Activated naive CD4-positive, alpha-beta T cell treated with anti-CD3 and anti-CD28 coated beads for 36 hours (primary cell): ENCODE data around the gene SNX24. TPM values are rescaled to one million over a fixed set of nuclear protein-coding genes. Genes with fewer than 3 reads are reported as not detected.

ENCODE experiments used
- CTCF ChIA-PET: fragments of 350-600 bp; sonication (Branson Sonifier 250); formaldehyde crosslinking; loops from one replicate; lab custom pipeline; 2021; ENCODE audit warnings: antibody characterized with exemption; lab: Charles Lee
- DNase-seq: peaks from one replicate; pipeline ENCODE4 v3.0.0-alpha.2; 2020
- H3K27ac Mint-ChIP-seq: one replicate; pipeline ENCODE4 v1.8.0; 2021; ENCODE audit warnings: mild to moderate bottlenecking, mixed read lengths
- H3K27me3 Mint-ChIP-seq: one replicate; pipeline ENCODE4 v1.8.0; 2021; ENCODE audit warnings: low read depth, mixed read lengths
- H3K36me3 Mint-ChIP-seq: one replicate; pipeline ENCODE4 v1.8.0; 2021; ENCODE audit warnings: low read depth, mixed read lengths
- H3K4me1 Mint-ChIP-seq: one replicate; pipeline ENCODE4 v1.8.0; 2021; ENCODE audit warnings: low read depth, mixed read lengths
- H3K4me3 Mint-ChIP-seq: one replicate; pipeline ENCODE4 v1.8.0; 2021; ENCODE audit warnings: mild to moderate bottlenecking, moderate library complexity, mixed read lengths
- H3K9me3 Mint-ChIP-seq: one replicate; pipeline ENCODE4 v1.8.0; 2021; ENCODE audit warnings: mixed read lengths
- intact Hi-C: fragments of 100-400 bp; cut with micrococcal nuclease; formaldehyde crosslinking; loops from one replicate; pipeline ENCODE4 v1.15.1; 2023
- total RNA-seq, 2 experiments: library from RNA; stranded (reverse); gene quantifications; one replicate each; pipeline ENCODE4 v1.2.3, GENCODE V29; 2021

The SNX24 gene
- total RNA-seq, 2 experiments from 2014 or later = 2.2 to 2.3 TPM

DNA sequence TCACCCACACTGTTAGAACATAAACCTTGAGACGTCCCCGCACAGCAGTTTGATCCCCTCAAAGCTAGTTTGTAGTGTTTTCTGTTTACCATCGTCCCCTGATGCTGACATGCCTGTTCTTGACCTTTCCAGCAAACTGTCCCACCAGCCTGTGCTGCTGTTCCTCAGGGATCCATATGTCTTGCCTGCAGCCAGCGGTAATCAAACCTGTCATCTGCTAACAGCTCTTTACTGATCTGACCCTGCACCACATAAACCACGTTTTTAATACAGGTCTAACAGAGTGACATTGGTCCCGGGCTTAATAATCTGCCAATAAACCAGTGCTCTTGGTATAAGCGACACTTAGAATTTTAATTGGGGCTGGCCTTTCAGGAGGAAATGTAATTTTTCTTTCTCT lies 156.4 kb downstream of the SNX24 start:
- no peak for DNase-seq
- Mint-ChIP-seq H3K9me3 (no peaks in the 10 kb centered on the region), H3K27me3 (no peaks in the 10 kb centered on the region), H3K36me3 (no peaks in the 10 kb centered on the region), H3K4me3 (no peak overlapping the region), H3K4me1 (no peaks in the 10 kb centered on the region), H3K27ac (no peak overlapping the region)
- CTCF ChIA-PET = no interaction called here
- intact Hi-C loops = loop anchor here (2.0 kb wide), 1 partner anchor 487 kb away; no protein-coding TSS in a partner anchor

DNA sequence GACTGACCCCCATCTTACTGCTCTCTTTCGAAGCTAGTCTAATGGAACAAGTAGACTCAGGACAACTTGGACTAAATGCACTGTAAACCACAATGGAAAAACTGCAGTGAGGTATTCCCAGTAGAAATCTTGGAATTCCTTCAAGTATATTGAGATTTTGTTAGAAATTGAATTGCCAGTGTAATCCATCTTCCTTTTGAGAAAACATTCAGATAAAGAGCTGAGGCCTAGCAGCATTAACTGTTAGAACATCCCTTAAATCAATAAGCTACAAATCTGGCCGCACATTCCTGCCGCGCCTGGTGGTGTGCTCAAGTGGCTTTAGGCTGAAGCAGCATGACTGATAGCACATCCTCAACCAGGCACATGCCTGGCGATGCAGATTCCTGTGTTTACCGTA lies 161.8 kb downstream of the SNX24 start:
- Mint-ChIP-seq H3K4me3 (no peak overlapping the region), H3K36me3 (no peaks in the 10 kb centered on the region), H3K4me1 (no peaks in the 10 kb centered on the region), H3K27me3 (no peaks in the 10 kb centered on the region), H3K9me3 (no peaks in the 10 kb centered on the region), H3K27ac (no peak overlapping the region)
- DNase-seq = no peak
- intact Hi-C loops = no loop called here
- CTCF ChIA-PET = interaction anchor here (0.5 kb wide), 1 partner anchor 748 kb away, joined by 4 read pairs; no protein-coding TSS in a partner anchor

DNA sequence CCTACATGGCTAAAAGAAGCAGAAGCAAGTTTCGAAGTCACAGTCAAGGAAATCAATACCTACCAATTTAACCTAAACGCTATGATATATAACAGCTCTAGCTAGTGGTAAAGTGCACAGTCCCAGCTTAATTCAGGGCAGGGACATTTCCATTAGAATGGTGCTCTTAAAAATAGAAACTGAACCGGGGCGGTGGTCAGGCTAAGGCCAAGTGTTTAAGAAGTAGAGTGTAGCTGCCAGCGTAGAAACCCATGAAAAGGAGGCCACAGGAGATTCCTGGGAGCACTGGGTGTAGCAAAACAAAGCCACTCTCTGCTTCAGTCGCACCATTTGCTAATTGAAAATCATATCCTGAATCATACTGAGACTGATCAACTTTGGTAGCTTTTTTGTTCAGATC lies 162.3 kb downstream of the SNX24 start:
- H3K4me1 Mint-ChIP-seq = no peaks in the 10 kb centered on the region
- CTCF ChIA-PET = interaction anchor here (0.8 kb wide), 1 partner anchor 75 kb away, joined by 6 read pairs; no protein-coding TSS in a partner anchor

DNA sequence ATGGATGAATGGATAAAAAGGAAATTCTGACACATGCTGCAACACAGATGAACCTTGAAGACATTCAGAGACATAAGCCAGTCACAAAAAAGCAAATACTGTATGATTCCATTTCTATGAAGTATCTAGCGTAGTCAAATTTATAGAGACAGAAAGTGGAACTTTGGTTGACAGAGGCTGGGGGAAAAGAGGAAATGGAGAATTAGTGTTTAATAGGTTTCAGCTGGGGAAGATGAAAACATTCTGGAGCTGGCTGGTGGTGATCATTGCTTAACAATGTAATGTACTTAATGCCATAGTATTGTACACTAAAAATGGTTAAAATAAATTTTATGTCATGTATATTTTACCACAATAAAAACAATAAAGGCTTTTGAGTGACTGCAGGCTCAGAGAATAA lies 166.9 kb downstream of the SNX24 start:
- no peaks in the 10 kb centered on the region for H3K4me1 Mint-ChIP-seq
- no peaks in the 10 kb centered on the region for H3K9me3 Mint-ChIP-seq
- intact Hi-C loops = no loop called here
- no peak overlapping the region for H3K4me3 Mint-ChIP-seq
- no peaks in the 10 kb centered on the region for H3K27me3 Mint-ChIP-seq
- no peaks in the 10 kb centered on the region for H3K36me3 Mint-ChIP-seq
- no peak overlapping the region for H3K27ac Mint-ChIP-seq
- DNase-seq = no peak
- CTCF ChIA-PET = no interaction called here

More for the DNA sequence above, 162.3 kb downstream of the SNX24 start:
- H3K9me3 Mint-ChIP-seq = no peaks in the 10 kb centered on the region
- no peaks in the 10 kb centered on the region for H3K27me3 Mint-ChIP-seq
- no peaks in the 10 kb centered on the region for H3K36me3 Mint-ChIP-seq
- H3K4me3 Mint-ChIP-seq = no peak overlapping the region
- no peak overlapping the region for H3K27ac Mint-ChIP-seq
- intact Hi-C loops = no loop called here
- DNase-seq = no peak

DNA sequence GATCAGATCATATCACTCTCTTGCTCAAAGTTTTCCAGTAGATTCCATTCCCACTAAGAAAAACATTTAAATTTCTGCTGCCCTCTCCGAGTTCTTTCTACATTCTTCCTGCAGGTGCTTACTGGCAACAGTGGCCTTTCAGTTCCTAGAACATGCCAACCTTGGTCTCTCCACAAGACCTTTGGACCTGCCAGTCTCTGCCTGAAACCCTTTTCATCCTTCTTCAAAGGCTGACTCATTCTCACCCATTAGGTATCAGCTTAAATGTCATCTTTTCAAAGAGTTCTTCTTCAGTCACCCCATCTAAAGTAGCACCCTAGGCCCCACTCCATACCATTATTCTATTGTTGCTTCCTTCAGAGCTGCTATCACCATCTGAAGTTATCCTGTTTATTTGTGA lies 169.3 kb downstream of the SNX24 start:
- Mint-ChIP-seq H3K36me3 (no peaks in the 10 kb centered on the region), H3K9me3 (no peaks in the 10 kb centered on the region), H3K27me3 (no peaks in the 10 kb centered on the region), H3K27ac (no peak overlapping the region), H3K4me3 (no peak overlapping the region), H3K4me1 (no peaks in the 10 kb centered on the region)
- CTCF ChIA-PET = interaction anchor here (0.6 kb wide), 1 partner anchor 607 kb away, joined by 3 read pairs; no protein-coding TSS in a partner anchor
- DNase-seq = no peak
- intact Hi-C loops = no loop called here

DNA sequence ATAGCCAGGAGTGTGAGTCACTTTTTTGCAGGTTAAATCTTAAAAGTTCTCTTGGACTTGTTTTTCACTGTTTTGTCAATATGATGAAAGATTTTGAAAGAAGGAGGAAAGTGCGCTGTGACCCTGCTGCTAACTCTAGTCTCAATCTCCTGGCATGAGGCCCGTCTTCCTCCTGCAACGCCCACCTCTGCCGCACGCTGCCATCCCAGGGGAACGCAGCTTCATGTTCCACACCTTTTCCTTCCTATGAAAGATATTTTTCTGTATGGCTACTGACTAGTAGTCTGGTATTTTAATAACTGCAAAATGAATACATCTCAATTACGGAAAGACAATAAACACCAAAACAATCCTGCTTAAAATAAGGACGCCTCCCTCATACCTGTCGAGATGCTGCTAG lies 182.8 kb downstream of the SNX24 start:
- Mint-ChIP-seq H3K4me1 (no peaks in the 10 kb centered on the region), H3K9me3 (no peaks in the 10 kb centered on the region), H3K27ac (no peak overlapping the region), H3K36me3 (no peaks in the 10 kb centered on the region), H3K4me3 (no peak overlapping the region), H3K27me3 (peaks cover 16% of the 10 kb centered on the region)
- CTCF ChIA-PET = no interaction called here
- intact Hi-C loops = no loop called here
- no peak for DNase-seq

DNA sequence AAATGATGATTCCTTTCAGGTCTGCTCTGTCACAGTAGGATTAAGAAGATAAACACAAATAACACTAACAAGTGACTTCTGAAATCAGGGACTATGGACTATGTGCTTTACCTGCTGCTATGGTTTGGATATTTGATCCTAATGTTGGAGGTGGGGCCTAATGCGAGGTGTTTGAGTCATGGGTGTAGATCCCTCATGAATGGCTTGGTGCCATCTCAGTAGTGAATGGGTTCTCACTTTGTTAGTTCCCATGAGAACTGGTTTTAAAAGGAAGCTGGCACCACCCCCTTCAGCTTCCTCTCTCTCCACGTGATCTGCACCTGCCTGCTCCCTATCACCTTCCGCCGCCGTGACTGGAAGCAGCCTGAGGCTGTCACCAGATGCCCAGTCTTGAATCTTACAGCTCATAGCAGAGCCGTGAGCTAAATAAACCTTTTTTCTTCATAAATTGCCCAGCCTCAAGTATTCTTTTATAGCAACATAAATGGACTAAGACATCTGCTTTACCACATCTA lies 187.8 kb downstream of the SNX24 start:
- peaks cover 50% of the 10 kb centered on the region for H3K27me3 Mint-ChIP-seq
- intact Hi-C loops = loop anchor here (10.0 kb wide), 1 partner anchor 572 kb away; no protein-coding TSS in a partner anchor
- H3K4me1 Mint-ChIP-seq = peaks cover 7% of the 10 kb centered on the region
- H3K4me3 Mint-ChIP-seq = no peak overlapping the region
- no peaks in the 10 kb centered on the region for H3K36me3 Mint-ChIP-seq
- H3K9me3 Mint-ChIP-seq = no peaks in the 10 kb centered on the region
- no peak for DNase-seq
- CTCF ChIA-PET = interaction anchor here (0.6 to 0.7 kb wide), 2 partner anchors 154 to 334 kb away, joined by 3 read pairs; no protein-coding TSS in a partner anchor
- H3K27ac Mint-ChIP-seq = no peak overlapping the region

DNA sequence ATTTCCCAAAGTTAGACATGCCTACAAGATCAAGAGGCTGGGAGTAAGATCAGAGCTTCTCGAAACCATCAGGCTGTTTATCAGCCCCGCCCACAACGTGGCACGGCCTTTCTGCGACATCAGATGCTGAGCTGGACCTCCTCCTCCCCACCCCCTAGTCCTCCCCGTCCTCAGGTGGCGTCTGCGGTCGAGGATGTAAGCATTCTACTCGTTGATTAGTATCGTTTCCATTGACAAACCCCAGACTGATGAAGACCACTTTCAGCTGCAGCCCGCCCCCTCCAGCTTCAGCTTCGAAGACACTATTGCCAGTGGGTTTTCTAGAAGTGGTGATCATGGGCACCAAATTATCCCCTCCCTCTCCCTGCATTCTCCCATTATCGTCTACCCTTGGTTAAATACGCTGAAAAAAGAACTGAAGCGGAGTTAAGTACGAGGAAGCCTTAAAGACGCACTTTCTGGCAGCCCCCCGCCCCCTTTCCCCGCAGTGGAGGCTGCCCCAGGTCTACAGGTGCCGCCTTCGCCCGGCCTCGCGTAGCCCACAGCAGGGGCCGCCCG lies 190.0 kb downstream of the SNX24 start:
- H3K27ac Mint-ChIP-seq = no peak overlapping the region
- CTCF ChIA-PET = interaction anchor here (1.1 kb wide), 1 partner anchor 10 kb away, joined by 5 read pairs; no protein-coding TSS in a partner anchor
- no peaks in the 10 kb centered on the region for H3K9me3 Mint-ChIP-seq
- no peaks in the 10 kb centered on the region for H3K36me3 Mint-ChIP-seq
- peaks cover 7% of the 10 kb centered on the region for H3K4me1 Mint-ChIP-seq
- peaks cover 57% of the 10 kb centered on the region for H3K27me3 Mint-ChIP-seq
- H3K4me3 Mint-ChIP-seq = peak overlapping the region; percentile 56
- DNase-seq = peak; percentile 26
- intact Hi-C loops = loop anchor here (5.0 to 10.0 kb wide), 2 partner anchors 512 to 569 kb away; no protein-coding TSS in a partner anchor

DNA sequence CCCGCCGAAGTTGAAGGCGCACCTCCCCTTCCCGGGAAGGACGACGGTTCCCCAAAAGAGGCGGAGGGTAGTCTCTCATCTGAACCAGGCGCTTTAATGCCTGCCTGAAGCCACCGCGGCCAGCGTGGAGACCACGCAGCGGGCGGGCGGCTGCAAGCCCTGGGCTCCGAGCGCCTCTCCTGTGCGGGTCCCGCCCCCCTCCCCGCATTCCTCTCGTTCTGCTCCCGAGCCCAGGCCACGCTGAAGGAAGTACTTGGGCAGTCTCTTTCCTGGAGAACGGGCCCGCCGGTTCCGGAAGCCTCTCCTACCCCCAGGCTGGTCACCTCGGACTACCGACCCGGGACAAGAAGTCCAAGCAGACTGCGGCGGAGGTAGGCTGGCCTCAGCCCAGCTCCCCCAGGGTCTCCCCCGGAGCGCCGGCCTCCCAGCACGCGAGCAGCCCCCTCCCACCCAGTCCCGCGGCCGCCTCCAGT lies 190.5 kb downstream of the SNX24 start:
- CTCF ChIA-PET = no interaction called here
- no peaks in the 10 kb centered on the region for H3K36me3 Mint-ChIP-seq
- peaks cover 57% of the 10 kb centered on the region for H3K27me3 Mint-ChIP-seq
- DNase-seq = no peak
- H3K4me1 Mint-ChIP-seq = peaks cover 7% of the 10 kb centered on the region
- intact Hi-C loops = loop anchor here (2.0 to 10.0 kb wide), 3 partner anchors 57 to 569 kb away; no protein-coding TSS in a partner anchor
- H3K27ac Mint-ChIP-seq = no peak overlapping the region
- no peaks in the 10 kb centered on the region for H3K9me3 Mint-ChIP-seq
- peak overlapping the region; percentile 56 for H3K4me3 Mint-ChIP-seq

DNA sequence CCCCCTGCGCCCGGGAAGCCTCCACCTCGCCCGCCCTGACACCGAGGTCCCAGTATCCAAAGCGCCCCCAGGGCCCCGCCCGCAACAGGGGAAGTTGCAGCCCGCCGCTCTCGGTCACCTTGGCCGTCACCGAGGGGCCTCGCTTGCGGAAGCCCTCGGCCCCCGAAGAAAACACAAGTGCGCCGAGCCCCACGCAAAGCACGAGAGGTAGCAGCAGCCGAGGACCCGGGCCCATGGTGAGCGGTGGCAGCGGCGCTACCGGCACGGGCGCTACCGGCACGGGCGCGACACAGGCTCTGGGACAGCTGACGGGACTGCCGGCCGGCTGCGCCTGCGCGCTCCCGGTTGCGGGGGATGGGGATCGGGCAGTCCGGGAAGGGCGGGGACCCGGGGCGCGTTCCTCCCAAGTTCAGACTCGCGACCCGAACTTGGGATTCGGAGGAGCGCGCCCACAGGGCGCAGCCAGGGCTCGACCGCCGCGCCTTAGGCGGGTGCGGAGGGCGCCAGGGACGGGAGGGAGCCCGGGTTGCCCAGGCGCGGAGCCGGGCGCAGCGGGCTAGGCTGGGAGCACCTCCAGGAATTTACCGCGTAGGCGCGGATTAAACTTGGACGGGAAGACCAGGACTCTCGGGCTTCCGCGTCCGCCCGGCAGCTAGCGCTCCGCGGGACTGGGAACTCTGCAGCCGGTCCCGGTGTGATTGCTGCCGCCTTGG lies 191.1 kb downstream of the SNX24 start, which contains the start of gene PPIC:
PPIC (minus strand) TSS at position 335 of the 713 bp plus-strand sequence; CDS start at position 235, 100 bp downstream.
- CTCF ChIA-PET = no interaction called here
- DNase-seq = peak; percentile 24
- Mint-ChIP-seq H3K27me3 (peaks cover 54% of the 10 kb centered on the region), H3K4me1 (peaks cover 7% of the 10 kb centered on the region), H3K9me3 (no peaks in the 10 kb centered on the region), H3K4me3 (peak within 1 kb of the TSS; percentile 56), H3K27ac (no peak within 1 kb of the TSS), H3K36me3 (no peaks in the 10 kb centered on the region)
- intact Hi-C loops = loop anchor here (2.0 to 10.0 kb wide), 3 partner anchors 56 to 568 kb away; no protein-coding TSS in a partner anchor

DNA sequence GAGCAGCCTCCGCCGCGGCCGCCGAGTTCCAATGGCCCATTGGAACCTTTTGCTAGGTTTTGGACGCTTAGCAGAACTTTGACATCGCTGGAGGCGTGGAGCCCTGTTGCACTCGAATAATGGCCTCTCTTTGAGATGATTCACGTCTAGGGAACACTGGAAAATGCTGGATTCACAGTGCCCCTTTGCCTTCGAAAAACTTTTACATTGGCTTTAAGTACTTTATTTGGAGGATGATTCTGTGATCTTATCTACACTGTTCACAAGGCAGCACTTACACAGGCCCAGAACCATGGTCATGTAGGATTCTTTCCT lies 191.6 kb downstream of the SNX24 start:
- Mint-ChIP-seq H3K27me3 (peaks cover 52% of the 10 kb centered on the region), H3K4me1 (peaks cover 7% of the 10 kb centered on the region), H3K4me3 (no peak overlapping the region), H3K27ac (no peak overlapping the region), H3K36me3 (no peaks in the 10 kb centered on the region), H3K9me3 (no peaks in the 10 kb centered on the region)
- DNase-seq = no peak
- intact Hi-C loops = loop anchor here (2.0 to 10.0 kb wide), 3 partner anchors 56 to 568 kb away; no protein-coding TSS in a partner anchor
- CTCF ChIA-PET = no interaction called here

DNA sequence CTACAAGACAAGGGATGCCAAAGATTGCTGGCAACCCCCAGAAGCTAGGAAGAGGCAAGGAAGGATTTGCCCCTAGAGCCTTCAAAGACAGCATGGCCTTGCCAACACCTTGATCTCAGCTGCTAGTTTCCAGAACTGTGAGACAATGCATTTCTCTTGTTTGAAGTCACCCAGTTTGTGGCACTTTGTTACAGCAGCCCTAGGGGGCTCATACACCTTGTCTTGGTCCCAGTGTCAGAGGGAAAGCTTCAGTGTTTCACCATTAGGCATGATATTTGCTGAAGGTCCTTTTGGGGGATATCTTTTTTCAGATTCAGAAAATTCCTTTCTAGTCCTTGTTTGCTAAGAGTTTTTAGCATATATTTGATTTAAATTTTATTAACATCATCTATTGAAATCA lies 194.3 kb downstream of the SNX24 start:
- peaks cover 7% of the 10 kb centered on the region for H3K4me1 Mint-ChIP-seq
- CTCF ChIA-PET = no interaction called here
- H3K27ac Mint-ChIP-seq = no peak overlapping the region
- H3K27me3 Mint-ChIP-seq = peaks cover 41% of the 10 kb centered on the region
- intact Hi-C loops = loop anchor here (5.0 to 10.0 kb wide), 2 partner anchors 508 to 565 kb away; no protein-coding TSS in a partner anchor
- H3K9me3 Mint-ChIP-seq = no peaks in the 10 kb centered on the region
- H3K4me3 Mint-ChIP-seq = no peak overlapping the region
- no peak for DNase-seq
- H3K36me3 Mint-ChIP-seq = no peaks in the 10 kb centered on the region
